Testis (tissue), 2 donors: Measurements from ENCODE around the gene ZNF33B.

Source experiments
- CTCF ChIP-seq, 3 experiments: fragments of 450-650 bp in 2 of 3; fragments of 200-600 bp in 1 of 3; sonication (generic) in 1 of 3; IDR thresholded peaks; one replicate each; pipeline ENCODE4 v1.5.1; 2016 to 2019; ENCODE audit warnings: antibody characterized with exemption in 3 of 3, mild to moderate bottlenecking in 2 of 3, moderate library complexity in 1 of 3
- POLR2A ChIP-seq: fragments of 450-650 bp; IDR thresholded peaks from one replicate; pipeline ENCODE4 v1.6.1; 2017; ENCODE audit warnings: antibody characterized with exemption, mild to moderate bottlenecking, moderate library complexity

GRCh38 chr10:42650374-42650773, 12.0 kb upstream of the ZNF33B start:
- no peak for TF ChIP-seq CTCF (IDR thresholded peaks at IDR 0.05)
- TF ChIP-seq POLR2A, result no peak
